Choroid plexus epithelial cell (primary cell): ENCODE data around the gene CFAP77.

Source experiments
- DNase-seq: peaks from one replicate; pipeline ENCODE4 v3.0.0-alpha.2; 2010; ENCODE audit warnings: low read depth
- H3K4me3 ChIP-seq: 2 replicates; pipeline ENCODE4 v1.5.1; 2011; ENCODE audit warnings: low read depth, mild to moderate bottlenecking, control low read depth, low read length, moderate library complexity
- CTCF ChIP-seq: conservative IDR thresholded peaks from 2 replicates; pipeline ENCODE4 v1.5.1; 2011; ENCODE audit warnings: low read depth, mild to moderate bottlenecking, control low read depth, inconsistent platforms, low read length, moderate library complexity

The CFAP77 gene

GRCh38 chr9:132519033-132519432 is 109.0 kb downstream of the CFAP77 start:
- no peak for DNase-seq
- H3K4me3 ChIP-seq = no peak overlapping the region
- no peak for TF ChIP-seq CTCF

DNA sequence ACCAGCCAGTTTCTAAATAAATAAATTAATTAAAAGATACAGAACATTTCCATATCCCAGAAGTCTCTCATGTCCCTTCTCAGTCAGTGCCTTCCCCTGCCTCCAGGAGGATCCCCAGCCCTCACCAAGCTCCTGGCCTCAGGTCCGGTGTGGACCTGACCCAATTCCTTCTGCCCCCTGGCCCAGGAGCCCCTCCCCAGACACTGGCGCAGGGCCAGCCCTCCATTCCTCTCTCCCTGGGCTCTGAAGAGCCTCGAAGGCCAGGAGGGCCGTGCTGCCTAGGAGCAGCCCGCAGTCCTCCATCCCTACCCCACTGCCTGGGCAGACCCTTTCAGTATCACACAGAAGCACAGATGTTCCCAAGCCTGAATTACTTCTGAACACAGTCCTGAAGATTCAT is 110.6 kb downstream of the CFAP77 start:
- no peak for DNase-seq
- H3K4me3 ChIP-seq = no peak overlapping the region
- no peak for TF ChIP-seq CTCF

DNA sequence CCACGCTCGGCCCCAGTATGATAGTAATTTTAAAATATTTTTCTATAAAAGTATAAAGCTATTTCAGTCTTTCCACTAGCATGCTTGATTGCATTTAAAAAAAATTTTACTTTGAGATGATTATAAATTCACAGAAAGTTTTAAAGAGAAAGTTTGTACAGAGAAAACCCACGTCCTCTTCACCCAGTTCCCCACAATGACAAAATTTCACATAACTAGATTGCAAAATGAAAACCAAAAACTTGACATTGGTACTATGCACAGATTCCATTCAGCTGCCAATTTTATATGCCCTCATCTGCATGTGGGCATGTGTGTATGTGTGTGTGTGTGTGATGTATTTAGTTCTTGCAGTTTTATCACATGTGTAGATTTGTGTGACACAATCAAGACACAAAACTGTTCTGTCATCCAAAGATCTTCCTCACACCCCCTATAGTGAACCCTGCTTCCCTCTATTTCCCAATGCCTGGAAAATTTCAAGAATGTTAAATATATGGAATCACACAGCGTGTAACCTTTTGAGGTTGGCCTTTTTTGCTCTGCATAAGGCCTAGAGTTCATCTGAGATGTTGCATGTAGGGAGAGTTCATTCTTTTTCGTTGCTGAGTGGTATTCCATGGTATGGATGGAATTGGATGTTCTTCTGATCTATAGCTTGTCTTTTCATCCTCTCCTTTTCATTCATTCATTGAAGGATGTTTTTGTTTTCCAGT is 115.5 kb downstream of the CFAP77 start:
- DNase-seq = no peak
- TF ChIP-seq CTCF = no peak
- H3K4me3 ChIP-seq = no peak overlapping the region

GRCh38 chr9:132531195-132531594 is 121.2 kb downstream of the CFAP77 start:
- TF ChIP-seq CTCF = no peak
- no peak overlapping the region for H3K4me3 ChIP-seq
- no peak for DNase-seq

GRCh38 chr9:132531710-132532570 is 121.9 kb downstream of the CFAP77 start:
- TF ChIP-seq CTCF = no peak
- H3K4me3 ChIP-seq = no peak overlapping the region
- DNase-seq = no peak

GRCh38 chr9:132534832-132535231 is 124.8 kb downstream of the CFAP77 start:
- TF ChIP-seq CTCF = no peak
- DNase-seq = no peak
- no peak overlapping the region for H3K4me3 ChIP-seq
